Naive B cell (primary cell): ENCODE results near the gene MDM2. TPM values are rescaled to one million over a fixed set of nuclear protein-coding genes. Genes with fewer than 3 reads are reported as not detected.

ENCODE experiments used
- ATAC-seq, 2 donors: fragments of 150-1000 bp; cut with Tn5 transposase; 2 replicates each; pipeline ENCODE4 v1.10.0; 2021; ENCODE audit warnings: low read depth in 2 of 2, mild to moderate bottlenecking in 2 of 2, moderate library complexity in 2 of 2
- DNase-seq: peaks from one replicate; pipeline ENCODE4 v3.0.0; 2022
- H3K27ac Mint-ChIP-seq, 6 donors: one replicate each; pipeline ENCODE4 v1.8.0; 2020 to 2022; ENCODE audit warnings: mild to moderate bottlenecking in 6 of 6, mixed read lengths in 6 of 6, moderate library complexity in 5 of 6, inconsistent platforms in 2 of 6
- H3K27me3 Mint-ChIP-seq, 3 donors: one replicate each; pipeline ENCODE4 v1.8.0; 2021 to 2022; ENCODE audit warnings: mixed read lengths in 3 of 3, mild to moderate bottlenecking in 1 of 3
- H3K36me3 Mint-ChIP-seq, 2 donors: one replicate each; pipeline ENCODE4 v1.8.0; 2020 to 2022; ENCODE audit warnings: mixed read lengths in 2 of 2, inconsistent platforms in 1 of 2, mild to moderate bottlenecking in 1 of 2
- H3K4me1 Mint-ChIP-seq, 3 donors: one replicate each; pipeline ENCODE4 v1.8.0; 2020 to 2022; ENCODE audit warnings: mixed read lengths in 3 of 3, inconsistent platforms in 1 of 3, mild to moderate bottlenecking in 1 of 3, moderate library complexity in 1 of 3
- H3K4me3 Mint-ChIP-seq, 8 donors: one replicate each; pipeline ENCODE4 v1.8.0; 2020 to 2022; ENCODE audit warnings: mild to moderate bottlenecking in 8 of 8, mixed read lengths in 8 of 8, moderate library complexity in 8 of 8, inconsistent platforms in 2 of 8
- H3K9me3 Mint-ChIP-seq, 7 donors: one replicate each; pipeline ENCODE4 v1.8.0; 2020 to 2022; ENCODE audit warnings: mixed read lengths in 7 of 7, mild to moderate bottlenecking in 5 of 7, inconsistent platforms in 2 of 7, moderate library complexity in 1 of 7
- polyA plus RNA-seq, 6 donors: library from polyadenylated mRNA; unstranded; fragments of 300-500 nt; fragmentation: Illumina TruSeq; gene quantifications; one replicate each; pipeline ENCODE4 v1.2.3, GENCODE V29; 2021; ENCODE audit warnings: low read depth in 6 of 6

MDM2 gene
- 10 to 100 TPM; 21.6 to 31.1 (median 25.6) TPM for polyA plus RNA-seq

DNA sequence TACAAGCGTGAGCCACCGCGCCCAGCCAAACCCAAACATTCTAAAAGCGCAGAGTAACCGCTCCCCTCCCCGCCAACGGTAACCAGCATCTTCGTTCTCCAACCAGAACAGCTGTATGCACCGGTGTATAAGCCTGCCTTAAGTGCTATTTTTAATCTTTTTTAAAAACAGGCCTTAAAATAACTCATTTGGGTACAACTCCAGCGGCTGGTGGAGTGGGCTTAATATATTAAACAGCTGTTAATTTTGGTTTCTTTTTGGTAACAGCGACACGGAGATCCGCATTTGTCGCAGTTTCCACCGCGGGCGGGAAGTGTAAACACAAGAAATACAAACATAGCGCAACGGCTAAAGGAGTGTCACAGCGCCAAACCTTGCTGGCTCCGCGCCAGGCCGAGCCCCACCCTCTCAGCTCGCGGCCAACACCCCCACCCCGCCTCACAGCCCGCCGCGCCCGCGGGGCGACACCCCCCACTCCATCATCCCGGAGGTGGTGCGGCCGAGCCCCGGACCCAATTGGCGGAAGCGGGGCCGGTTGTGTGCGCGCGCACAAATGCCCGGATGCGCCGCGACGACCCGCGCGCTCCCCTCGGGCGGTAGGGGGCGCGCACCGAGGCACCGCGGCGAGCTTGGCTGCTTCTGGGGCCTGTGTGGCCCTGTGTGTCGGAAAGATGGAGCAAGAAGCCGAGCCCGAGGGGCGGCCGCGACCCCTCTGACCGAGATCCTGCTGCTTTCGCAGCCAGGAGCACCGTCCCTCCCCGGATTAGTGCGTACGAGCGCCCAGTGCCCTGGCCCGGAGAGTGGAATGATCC is at the start of gene MDM2:
MDM2 (plus strand) TSS at position 602 of the 812 bp plus-strand sequence. CDS start 301 bp downstream, outside the sequence.
- Mint-ChIP-seq H3K36me3 (no peaks in the 10 kb centered on the region), H3K27me3 (no peaks in the 10 kb centered on the region), H3K9me3 (no peaks in the 10 kb centered on the region), H3K4me3 (peak within 1 kb of the TSS; percentile 93 to 99 (median 96)), H3K4me1 (peaks cover 5 to 17% (median 12%) of the 10 kb centered on the region in 3 donors), H3K27ac (peak within 1 kb of the TSS; percentile 95 to 98 (median 98))
- peak; percentile 88 to 90 for ATAC-seq
- peak; percentile 98 for DNase-seq

DNA sequence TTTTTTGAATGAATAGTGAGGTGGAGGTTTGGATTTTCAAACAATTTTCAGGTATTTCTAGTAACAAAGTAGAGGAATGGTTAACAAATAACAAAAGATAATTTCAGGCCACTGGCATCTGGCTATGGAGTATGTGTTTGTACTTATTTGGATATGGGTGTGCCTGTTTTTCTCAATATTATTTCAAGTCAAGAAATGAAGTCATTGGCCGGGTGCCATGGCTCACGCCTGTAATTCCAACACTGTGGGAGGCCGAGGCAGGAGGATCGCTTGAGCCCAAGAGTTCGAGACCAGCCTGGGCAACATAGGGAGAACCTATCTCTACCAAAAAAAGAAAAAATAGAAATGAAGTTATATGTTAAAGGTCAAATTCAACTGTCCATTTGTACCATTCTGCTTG is 48.1 kb upstream of the MDM2 start:
- H3K36me3 Mint-ChIP-seq, result peaks cover 20 to 27% of the 10 kb centered on the region in 2 donors

DNA sequence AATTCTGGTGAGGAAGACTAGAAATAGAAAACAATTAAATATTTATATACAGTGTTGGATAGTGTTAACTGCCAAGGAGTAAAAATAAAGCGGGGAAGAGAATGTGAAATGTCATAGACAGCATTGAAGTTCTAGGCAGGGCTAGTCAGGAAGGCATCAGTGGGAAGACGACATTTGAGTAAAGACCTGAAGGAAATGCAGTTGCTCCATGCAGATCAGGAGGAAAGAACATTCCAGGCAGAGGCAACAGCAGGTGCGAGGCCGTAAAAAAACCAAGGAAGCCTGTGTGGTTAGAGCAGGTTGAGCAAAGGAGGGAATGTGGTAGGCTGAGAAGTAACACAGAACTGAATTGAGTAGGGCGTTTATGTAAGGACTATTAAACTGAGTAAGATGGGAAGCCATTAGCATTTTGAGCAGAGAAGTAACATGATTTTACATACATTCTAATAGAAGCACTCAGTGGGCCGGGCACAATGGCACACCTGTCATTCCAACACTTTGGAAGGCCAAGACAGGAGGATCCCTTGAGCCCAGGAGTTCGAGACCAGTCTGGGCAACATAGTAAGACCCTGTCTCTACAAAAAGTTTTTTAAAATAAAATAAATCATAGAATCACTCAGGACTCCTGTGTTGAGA is 47.1 kb upstream of the MDM2 start:
- H3K27ac Mint-ChIP-seq, result no peak overlapping the region
- no peak overlapping the region for H3K4me3 Mint-ChIP-seq
- peaks cover 19 to 20% of the 10 kb centered on the region in 2 donors for H3K36me3 Mint-ChIP-seq
- no peaks in the 10 kb centered on the region for H3K9me3 Mint-ChIP-seq
- ATAC-seq, result no peak
- DNase-seq, result no peak
- H3K27me3 Mint-ChIP-seq, result no peaks in the 10 kb centered on the region
- H3K4me1 Mint-ChIP-seq, result peaks cover 0 to 16% (median 3%) of the 10 kb centered on the region in 3 donors

More for the DNA sequence above, 48.1 kb upstream of the MDM2 start:
- ATAC-seq (no peak), DNase-seq (no peak)
- Mint-ChIP-seq H3K9me3 (no peaks in the 10 kb centered on the region), H3K4me3 (no peak overlapping the region), H3K4me1 (peaks cover 0 to 16% (median 0%) of the 10 kb centered on the region in 3 donors), H3K27me3 (no peaks in the 10 kb centered on the region), H3K27ac (peak overlapping the region in 2 of 6 donors; percentile 4 to 56)

DNA sequence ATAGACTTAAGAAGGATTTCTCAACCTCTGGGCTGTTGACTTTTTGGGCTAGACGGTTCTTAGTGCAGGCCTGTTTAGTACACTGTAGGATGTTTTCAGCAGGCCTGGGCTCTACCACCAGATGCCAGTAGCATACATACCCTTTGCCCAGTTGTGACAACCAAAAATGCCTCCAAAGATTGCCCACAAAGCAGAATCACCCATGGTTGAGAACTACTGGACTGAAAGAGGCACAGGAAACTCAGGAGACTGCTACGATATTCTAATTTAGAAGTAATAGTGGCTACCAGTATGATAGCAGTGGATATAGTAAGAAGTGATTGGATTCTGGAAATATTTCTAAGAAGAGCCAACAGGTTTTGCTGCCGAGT is 46.5 kb upstream of the MDM2 start:
- no peak for DNase-seq
- H3K4me3 Mint-ChIP-seq, result no peak overlapping the region

DNA sequence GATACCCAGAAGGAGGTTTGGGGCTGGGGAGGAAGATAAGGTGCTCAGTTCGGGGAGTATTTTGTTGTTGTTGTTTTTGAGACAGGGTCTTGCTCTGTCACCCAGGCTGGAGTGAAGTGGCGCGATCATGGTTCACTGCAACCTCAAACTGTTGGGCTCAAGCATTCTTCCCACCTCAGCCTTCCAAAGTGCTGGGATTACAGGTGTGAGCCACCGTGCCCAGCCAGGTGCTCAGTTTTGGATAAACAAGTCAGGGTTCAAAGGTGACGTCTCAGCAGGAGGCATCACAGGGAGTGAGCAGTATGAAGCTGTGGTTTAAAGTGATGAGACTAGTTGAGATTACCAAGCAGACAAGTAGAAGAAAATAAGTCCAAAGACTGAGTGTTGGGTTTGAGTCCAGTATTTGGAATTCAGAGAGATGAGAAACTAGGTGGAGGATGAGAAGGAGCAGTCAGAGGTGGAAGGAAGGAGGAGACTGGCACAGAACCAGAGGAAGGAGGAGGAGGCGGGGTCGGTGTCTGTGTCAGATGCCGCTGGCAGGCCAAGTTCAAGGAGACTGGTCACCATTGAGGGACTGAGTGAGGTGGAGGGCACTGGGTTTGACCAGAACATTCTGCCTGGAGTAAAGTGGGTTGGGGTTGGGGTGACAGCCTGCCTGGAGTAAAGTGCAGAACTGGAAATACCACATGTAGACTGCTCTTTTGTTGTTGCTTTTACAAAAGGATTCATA is 45.9 kb upstream of the MDM2 start:
- no peak for DNase-seq
- H3K27me3 Mint-ChIP-seq, result no peaks in the 10 kb centered on the region
- peaks cover 0 to 16% (median 3%) of the 10 kb centered on the region in 3 donors for H3K4me1 Mint-ChIP-seq
- ATAC-seq, result no peak
- H3K4me3 Mint-ChIP-seq, result no peak overlapping the region
- peak overlapping the region in 3 of 6 donors; percentile 2 to 64 (median 11) for H3K27ac Mint-ChIP-seq
- peaks cover 20 to 23% of the 10 kb centered on the region in 2 donors for H3K36me3 Mint-ChIP-seq
- H3K9me3 Mint-ChIP-seq, result no peaks in the 10 kb centered on the region

More for the DNA sequence above, 46.5 kb upstream of the MDM2 start:
- H3K4me1 Mint-ChIP-seq, result peaks cover 0 to 16% (median 3%) of the 10 kb centered on the region in 3 donors
- H3K27ac Mint-ChIP-seq, result peak overlapping the region in 1 of 6 donors; percentile 58
- H3K36me3 Mint-ChIP-seq, result peaks cover 19 to 20% of the 10 kb centered on the region in 2 donors
- H3K27me3 Mint-ChIP-seq, result no peaks in the 10 kb centered on the region
- ATAC-seq, result no peak
- no peaks in the 10 kb centered on the region for H3K9me3 Mint-ChIP-seq

DNA sequence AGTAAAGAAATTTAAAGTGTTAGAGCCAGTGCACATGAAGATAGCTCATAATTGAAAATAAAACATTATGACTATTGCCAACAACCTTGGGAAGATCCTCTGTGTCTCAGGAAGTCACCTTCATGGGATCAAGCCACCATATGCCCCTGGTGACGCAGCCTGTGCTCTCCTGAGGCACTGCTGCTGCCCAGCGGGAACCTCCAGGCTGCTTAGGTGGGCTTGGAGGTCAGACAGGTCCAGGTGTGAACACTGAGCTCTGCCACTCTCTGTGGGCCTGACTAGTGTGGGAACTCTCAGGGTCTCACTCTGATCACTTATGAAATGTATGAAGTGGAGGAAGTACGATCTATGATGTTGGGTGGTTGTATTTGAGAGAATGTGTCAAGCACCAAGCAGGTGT is 45.3 kb upstream of the MDM2 start:
- H3K9me3 Mint-ChIP-seq, result no peaks in the 10 kb centered on the region
- H3K27me3 Mint-ChIP-seq, result no peaks in the 10 kb centered on the region
- no peak for ATAC-seq
- H3K4me1 Mint-ChIP-seq, result peaks cover 0 to 16% (median 3%) of the 10 kb centered on the region in 3 donors
- no peak for DNase-seq
- H3K4me3 Mint-ChIP-seq, result no peak overlapping the region
- H3K36me3 Mint-ChIP-seq, result peaks cover 20 to 23% of the 10 kb centered on the region in 2 donors
- no peak overlapping the region for H3K27ac Mint-ChIP-seq

DNA sequence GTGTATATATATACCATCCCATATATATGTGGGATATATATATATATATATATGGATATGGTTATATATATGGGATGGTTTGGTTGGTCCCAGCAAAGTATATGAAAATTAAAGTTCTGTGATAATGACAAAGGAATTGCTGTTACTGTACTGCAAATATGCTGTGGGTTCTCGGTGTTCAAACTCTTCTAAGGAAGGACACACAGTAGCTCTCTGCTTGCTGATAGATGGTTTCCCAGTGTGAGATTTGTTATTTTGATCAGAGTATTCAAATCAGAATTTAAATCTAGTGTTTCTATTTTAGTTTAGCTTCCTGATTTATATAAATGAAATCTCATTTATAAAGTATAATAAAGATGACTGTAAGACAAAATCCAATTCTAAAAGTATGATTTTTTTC is 42.3 kb upstream of the MDM2 start:
- Mint-ChIP-seq H3K27me3 (no peaks in the 10 kb centered on the region), H3K4me3 (no peak overlapping the region), H3K27ac (no peak overlapping the region), H3K9me3 (no peaks in the 10 kb centered on the region), H3K36me3 (peaks cover 16 to 18% of the 10 kb centered on the region in 2 donors), H3K4me1 (peaks cover 0 to 24% (median 11%) of the 10 kb centered on the region in 3 donors)
- no peak for ATAC-seq
- no peak for DNase-seq

DNA sequence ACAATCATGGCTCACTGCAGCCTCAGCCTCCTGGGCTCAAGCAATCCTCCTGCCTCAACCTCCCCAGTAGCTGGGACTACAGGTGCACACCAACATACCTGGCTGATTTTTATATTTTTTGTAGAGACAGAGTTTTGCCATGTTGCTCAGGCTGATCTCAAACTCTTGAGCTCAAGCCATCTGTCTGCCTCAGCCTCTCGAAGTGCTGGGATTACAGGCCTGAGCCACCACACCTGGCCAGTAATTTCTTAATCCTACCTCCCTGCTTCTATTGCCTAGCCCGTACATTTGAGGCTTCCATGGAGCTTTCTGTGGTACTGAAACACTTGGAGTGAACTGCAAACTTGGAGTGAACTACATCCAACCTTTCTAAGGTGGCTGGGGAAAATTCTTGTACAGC is 41.3 kb upstream of the MDM2 start:
- no peaks in the 10 kb centered on the region for H3K9me3 Mint-ChIP-seq

DNA sequence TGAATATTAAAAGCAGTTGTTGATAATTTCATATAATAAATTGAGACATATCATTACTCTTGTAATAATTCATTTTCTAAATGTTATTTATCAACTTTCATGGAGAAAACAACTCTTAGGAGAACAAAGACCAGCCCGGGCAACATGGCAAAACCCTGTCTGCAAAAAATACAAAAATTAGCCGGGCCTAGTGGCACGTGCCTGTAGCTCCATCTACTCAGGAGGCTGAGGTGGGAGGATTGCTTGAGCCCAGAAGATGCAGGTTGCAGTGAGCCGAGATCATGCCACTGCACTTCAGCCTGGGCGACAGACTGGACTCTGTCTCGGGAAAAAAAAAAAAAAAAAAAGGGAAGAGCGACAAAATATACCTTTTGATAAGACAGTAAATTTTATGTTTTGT is 40.8 kb upstream of the MDM2 start:
- Mint-ChIP-seq H3K27ac (no peak overlapping the region), H3K36me3 (peaks cover 3 to 10% of the 10 kb centered on the region in 2 donors), H3K9me3 (no peaks in the 10 kb centered on the region), H3K4me1 (peaks cover 0 to 24% (median 21%) of the 10 kb centered on the region in 3 donors), H3K27me3 (no peaks in the 10 kb centered on the region), H3K4me3 (no peak overlapping the region)
- ATAC-seq, result no peak
- DNase-seq, result no peak

More for the DNA sequence above, 41.3 kb upstream of the MDM2 start:
- DNase-seq (no peak), ATAC-seq (no peak)
- no peak overlapping the region for H3K4me3 Mint-ChIP-seq
- H3K27ac Mint-ChIP-seq, result no peak overlapping the region
- peaks cover 0 to 26% (median 21%) of the 10 kb centered on the region in 3 donors for H3K4me1 Mint-ChIP-seq
- no peaks in the 10 kb centered on the region for H3K27me3 Mint-ChIP-seq
- peaks cover 8 to 15% of the 10 kb centered on the region in 2 donors for H3K36me3 Mint-ChIP-seq

DNA sequence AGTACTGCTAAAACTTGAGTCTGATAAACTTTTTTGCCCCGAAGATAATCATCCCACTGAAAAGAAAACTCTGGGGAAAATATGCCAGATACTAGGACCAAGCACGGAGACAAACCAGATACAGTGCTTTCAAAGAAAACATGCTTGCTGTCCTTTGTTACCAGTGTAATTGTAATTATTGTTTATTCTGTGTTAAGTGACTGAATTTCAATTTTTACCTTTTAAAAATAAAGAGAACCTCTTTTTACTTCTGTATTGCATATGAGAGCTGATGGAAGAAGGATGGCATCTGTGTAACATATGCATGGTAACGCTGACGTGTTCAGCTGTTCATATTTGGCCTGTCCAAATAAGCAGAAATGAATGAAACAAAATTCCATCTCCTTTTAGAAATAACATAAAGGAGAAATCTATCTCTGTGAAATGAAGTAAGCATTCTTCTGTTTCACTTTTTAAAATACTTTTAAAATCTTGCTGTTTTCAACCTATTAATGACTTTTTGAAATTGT is 39.5 kb upstream of the MDM2 start:
- ATAC-seq (no peak), DNase-seq (no peak)
- peaks cover 0 to 8% of the 10 kb centered on the region in 2 donors for H3K36me3 Mint-ChIP-seq
- H3K4me1 Mint-ChIP-seq, result peaks cover 11 to 37% (median 28%) of the 10 kb centered on the region in 3 donors
- H3K4me3 Mint-ChIP-seq, result no peak overlapping the region
- no peaks in the 10 kb centered on the region for H3K27me3 Mint-ChIP-seq
- H3K9me3 Mint-ChIP-seq, result no peaks in the 10 kb centered on the region
- no peak overlapping the region for H3K27ac Mint-ChIP-seq

DNA sequence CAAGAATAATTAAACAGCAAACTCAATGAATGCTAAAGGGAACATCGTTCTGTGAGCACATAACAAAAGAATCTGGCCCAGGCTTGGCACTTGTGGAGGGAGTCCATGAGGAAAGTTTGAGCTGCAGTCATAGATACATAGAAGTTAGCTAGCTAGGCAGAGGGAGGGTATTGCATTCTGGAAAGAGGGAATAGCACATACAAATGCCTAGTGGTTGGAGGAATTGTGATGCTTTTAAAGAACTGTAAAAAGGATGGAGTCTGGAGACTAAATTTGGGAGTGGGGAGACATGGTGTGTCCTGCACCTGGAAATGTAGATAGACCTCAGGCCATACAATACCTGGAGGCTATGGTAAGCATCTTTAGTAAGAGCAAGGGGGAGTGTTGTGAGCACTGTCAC is 38.0 kb upstream of the MDM2 start:
- peaks cover 17 to 48% (median 28%) of the 10 kb centered on the region in 3 donors for H3K4me1 Mint-ChIP-seq
- H3K9me3 Mint-ChIP-seq, result no peaks in the 10 kb centered on the region
- no peaks in the 10 kb centered on the region for H3K27me3 Mint-ChIP-seq
- no peak for DNase-seq
- peaks cover 0 to 4% of the 10 kb centered on the region in 2 donors for H3K36me3 Mint-ChIP-seq
- ATAC-seq, result no peak
- H3K27ac Mint-ChIP-seq, result peak overlapping the region in 5 of 6 donors; percentile 17 to 91 (median 27)
- no peak overlapping the region for H3K4me3 Mint-ChIP-seq

DNA sequence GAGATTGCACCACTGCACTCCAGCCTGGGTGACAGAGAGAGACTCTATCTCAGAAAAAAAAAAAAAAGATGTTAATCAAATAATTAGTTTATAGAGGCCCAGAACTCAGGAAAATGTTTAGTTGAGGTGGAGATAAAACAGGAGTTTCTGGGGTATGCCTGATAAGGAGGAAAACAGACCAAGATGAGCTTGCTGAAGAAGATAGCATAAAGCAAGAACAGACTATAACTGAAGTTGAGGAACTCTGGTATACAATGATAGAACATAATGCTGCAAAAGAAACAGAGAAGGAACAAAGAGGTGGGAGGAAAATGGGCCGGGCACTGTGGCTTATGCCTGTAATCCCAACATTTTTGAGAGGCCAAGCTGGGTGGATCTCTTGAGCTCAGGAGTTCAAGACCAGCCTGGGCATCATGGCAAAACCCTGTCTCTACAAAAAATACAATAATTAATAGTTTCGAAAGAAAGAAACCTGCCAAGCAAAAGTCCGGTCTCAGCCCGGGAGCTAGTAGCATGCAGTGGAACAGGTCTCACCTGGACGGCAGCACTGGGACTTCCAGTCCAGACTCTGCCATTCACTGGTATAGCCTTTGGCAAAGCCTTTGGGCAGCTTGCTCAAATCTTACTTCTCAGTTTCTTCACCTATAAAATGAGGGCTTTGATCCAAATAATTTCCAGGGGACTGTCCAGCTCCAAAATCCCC is 36.6 kb upstream of the MDM2 start:
- peak overlapping the region in 1 of 8 donors; percentile 56 for H3K4me3 Mint-ChIP-seq
- H3K9me3 Mint-ChIP-seq, result no peaks in the 10 kb centered on the region

More for the DNA sequence above, 36.6 kb upstream of the MDM2 start:
- no peak for DNase-seq
- ATAC-seq, result no peak
- Mint-ChIP-seq H3K36me3 (peaks cover 0 to 4% of the 10 kb centered on the region in 2 donors), H3K27me3 (no peaks in the 10 kb centered on the region), H3K27ac (peak overlapping the region; percentile 27 to 91 (median 70)), H3K4me1 (peaks cover 17 to 51% (median 28%) of the 10 kb centered on the region in 3 donors)
